DND-41 (cell line): Measurements from ENCODE around the gene STX1B.

ENCODE experiments used
- CTCF ChIP-seq: IDR thresholded peaks from 2 replicates; pipeline ENCODE4 v1.5.1; 2012; ENCODE audit warnings: borderline replicate concordance, low read length, moderate library complexity, mild to moderate bottlenecking; ENCODE audit not compliant: poor library complexity, severe bottlenecking; ENCODE audit errors: extremely low read depth
- EZH2 ChIP-seq: IDR thresholded peaks from 3 replicates; pipeline ENCODE4 v1.6.1; 2012; ENCODE audit warnings: borderline replicate concordance, low read depth, mild to moderate bottlenecking, moderate library complexity, low read length, inconsistent platforms; ENCODE audit not compliant: severe bottlenecking

DNA sequence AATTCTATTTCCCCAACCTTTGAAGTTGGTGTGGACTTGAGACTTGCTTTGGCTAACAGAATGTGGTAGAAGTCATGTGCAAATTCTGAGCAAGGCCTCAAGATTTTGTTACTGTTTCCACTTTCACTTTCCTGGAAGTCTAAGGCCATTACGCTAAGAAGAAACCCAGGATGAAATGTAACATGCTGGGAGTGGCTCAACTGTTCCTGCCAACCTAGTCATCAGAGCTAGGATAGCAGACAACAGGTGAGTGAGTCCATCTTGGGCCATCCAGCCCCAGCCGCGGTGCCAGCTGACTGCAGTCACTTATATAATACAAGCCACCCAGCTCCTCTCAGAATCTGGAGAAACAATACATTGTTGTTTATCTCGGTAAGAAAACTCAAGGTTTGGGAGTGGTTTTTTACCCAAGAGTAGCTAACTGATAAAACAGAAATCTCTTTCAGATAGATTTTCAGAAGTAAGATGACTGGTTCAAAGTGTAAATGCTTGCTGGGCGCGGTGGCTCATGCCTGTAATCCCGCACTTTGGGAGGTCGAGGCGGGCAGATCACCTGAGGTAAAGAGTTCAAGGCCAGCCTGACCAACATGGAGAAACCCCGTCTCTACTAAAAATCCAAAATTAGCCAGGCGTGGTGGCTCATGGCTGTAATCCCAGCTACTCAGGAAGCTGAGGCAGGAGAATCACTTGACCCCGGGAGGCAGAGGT, 12.3 kb upstream of the STX1B start:
- TF ChIP-seq CTCF (no peak), EZH2 (no peak)
